Neural progenitor cell (in vitro differentiated cells): ENCODE data around the gene RPL32. TPM values are rescaled to one million over a fixed set of nuclear protein-coding genes. Genes with fewer than 3 reads are reported as not detected.

ENCODE experiments used
- DNase-seq: peaks from one replicate; pipeline ENCODE4 v3.0.0-alpha.2; 2016; ENCODE audit warnings: low spot score
- H2AFZ ChIP-seq: fragments of 200-600 bp; sonication (generic); replicated peaks from 2 replicates; pipeline ENCODE4 v1.6.1; 2016; ENCODE audit warnings: antibody characterized with exemption
- H3F3A ChIP-seq: fragments of 200-600 bp; sonication (generic); 2 replicates; pipeline ENCODE4 v1.6.1; 2016; ENCODE audit warnings: antibody characterized with exemption, low read depth
- H3K27ac ChIP-seq: fragments of 200-600 bp; sonication (generic); 2 replicates; pipeline ENCODE4 v1.5.1; 2016; ENCODE audit warnings: mild to moderate bottlenecking
- H3K27me3 ChIP-seq: fragments of 200-600 bp; sonication (generic); 2 replicates; pipeline ENCODE4 v1.6.1; 2016; ENCODE audit warnings: mild to moderate bottlenecking, moderate library complexity
- H3K36me3 ChIP-seq: fragments of 200-600 bp; sonication (generic); 2 replicates; pipeline ENCODE4 v1.5.1; 2016
- H3K4me1 ChIP-seq: fragments of 200-600 bp; sonication (generic); 2 replicates; pipeline ENCODE4 v1.6.1; 2016; ENCODE audit warnings: mixed run types
- H3K4me2 ChIP-seq: fragments of 200-600 bp; sonication (generic); 2 replicates; pipeline ENCODE4 v1.6.1; 2016
- H3K4me3 ChIP-seq: fragments of 200-600 bp; sonication (generic); 2 replicates; pipeline ENCODE4 v1.5.1; 2016
- H3K79me2 ChIP-seq: fragments of 200-600 bp; sonication (generic); 2 replicates; pipeline ENCODE4 v1.6.1; 2016; ENCODE audit warnings: low read depth
- H3K9ac ChIP-seq: fragments of 200-600 bp; sonication (generic); 2 replicates; pipeline ENCODE4 v1.6.1; 2016
- H3K9me3 ChIP-seq: fragments of 200-600 bp; sonication (generic); 2 replicates; pipeline ENCODE4 v1.5.1; 2016; ENCODE audit warnings: low read depth
- H4K20me1 ChIP-seq: fragments of 200-600 bp; sonication (generic); 2 replicates; pipeline ENCODE4 v1.6.1; 2016; ENCODE audit warnings: low read depth
- H3K27ac Mint-ChIP-seq: 3 replicates; pipeline ENCODE4 v1.8.0; 2021; ENCODE audit warnings: mixed read lengths
- H3K27me3 Mint-ChIP-seq: 2 replicates; pipeline ENCODE4 v1.8.0; 2022; ENCODE audit warnings: low read depth, mild to moderate bottlenecking, inconsistent platforms, moderate library complexity, mixed read lengths; ENCODE audit not compliant: insufficient read depth
- H3K36me3 Mint-ChIP-seq: 3 replicates; pipeline ENCODE4 v1.8.0; 2021; ENCODE audit warnings: mixed read lengths
- H3K4me1 Mint-ChIP-seq: 3 replicates; pipeline ENCODE4 v1.8.0; 2021; ENCODE audit warnings: mixed read lengths
- H3K4me3 Mint-ChIP-seq: 3 replicates; pipeline ENCODE4 v1.8.0; 2021; ENCODE audit warnings: mild to moderate bottlenecking, moderate library complexity, mixed read lengths
- H3K9me3 Mint-ChIP-seq: 3 replicates; pipeline ENCODE4 v1.8.0; 2020; ENCODE audit warnings: mixed read lengths
- CTCF ChIP-seq: fragments of 200-600 bp; sonication (generic); IDR thresholded peaks from 2 replicates; pipeline ENCODE4 v1.5.1; 2017; ENCODE audit warnings: antibody characterized with exemption, mild to moderate bottlenecking
- EZH2 ChIP-seq: fragments of 200-600 bp; sonication (generic); IDR thresholded peaks from 2 replicates; pipeline ENCODE4 v1.6.1; 2017; ENCODE audit warnings: antibody characterized with exemption, mild to moderate bottlenecking, moderate library complexity
- EZH2phosphoT487 ChIP-seq: fragments of 200-600 bp; sonication (generic); IDR thresholded peaks from 2 replicates; pipeline ENCODE4 v1.6.1; 2017; ENCODE audit warnings: antibody characterized with exemption
- total RNA-seq: library from RNA; depleted of rRNA; stranded (reverse); fragments of >200 nt; gene quantifications from 2 replicates; pipeline ENCODE4 v1.2.3, GENCODE V29; 2015; ENCODE audit warnings: low replicate concordance

The RPL32 gene
- total RNA-seq, 1 donor from 2014 or later, result 2,309 TPM

GRCh38 chr3:12797892-12798558 is 43.3 kb downstream of the RPL32 start:
- H3K4me1 ChIP-seq, result peaks cover 3% of the 10 kb centered on the region
- no peak overlapping the region for H3K4me2 ChIP-seq
- peaks cover 18% of the 10 kb centered on the region for H3K4me1 Mint-ChIP-seq
- H3K4me3 ChIP-seq, result no peak overlapping the region
- H3K79me2 ChIP-seq, result no peaks in the 10 kb centered on the region
- H4K20me1 ChIP-seq, result no peaks in the 10 kb centered on the region
- no peak overlapping the region for H2AFZ ChIP-seq
- no peak overlapping the region for H3K27ac ChIP-seq
- peaks cover 7% of the 10 kb centered on the region for H3K27me3 ChIP-seq
- no peaks in the 10 kb centered on the region for H3K36me3 ChIP-seq
- no peaks in the 10 kb centered on the region for H3K9me3 Mint-ChIP-seq
- no peaks in the 10 kb centered on the region for H3K9me3 ChIP-seq
- H3K9ac ChIP-seq, result no peak overlapping the region
- peak overlapping the region; percentile 89 for H3K4me3 Mint-ChIP-seq
- no peak overlapping the region for H3K27ac Mint-ChIP-seq
- H3K36me3 Mint-ChIP-seq, result peaks cover 2% of the 10 kb centered on the region
- TF ChIP-seq CTCF (no peak), EZH2 (no peak), EZH2phosphoT487 (no peak)
- H3K27me3 Mint-ChIP-seq, result peaks cover 7% of the 10 kb centered on the region
- no peak for DNase-seq
- peaks cover 18% of the 10 kb centered on the region for H3F3A ChIP-seq

- H3K27ac ChIP-seq, result no peak overlapping the region
- peak overlapping the region; percentile 77 for H2AFZ ChIP-seq
- peaks cover 3% of the 10 kb centered on the region for H3K4me1 ChIP-seq
- H3K27me3 ChIP-seq, result peaks cover 7% of the 10 kb centered on the region
- H3K36me3 ChIP-seq, result no peaks in the 10 kb centered on the region
- no peak for DNase-seq
- peak overlapping the region; percentile 78 for H3K4me2 ChIP-seq
- Mint-ChIP-seq H3K36me3 (no peaks in the 10 kb centered on the region), H3K4me1 (peaks cover 18% of the 10 kb centered on the region), H3K9me3 (no peaks in the 10 kb centered on the region), H3K27ac (peak overlapping the region; percentile 33), H3K4me3 (peak overlapping the region; percentile 89), H3K27me3 (peaks cover 7% of the 10 kb centered on the region)
- no peaks in the 10 kb centered on the region for H4K20me1 ChIP-seq
- TF ChIP-seq CTCF (no peak), EZH2 (no peak), EZH2phosphoT487 (no peak)
- H3F3A ChIP-seq, result peaks cover 18% of the 10 kb centered on the region
- H3K9ac ChIP-seq, result no peak overlapping the region
- H3K4me3 ChIP-seq, result peak overlapping the region; percentile 57
- H3K79me2 ChIP-seq, result no peaks in the 10 kb centered on the region
- no peaks in the 10 kb centered on the region for H3K9me3 ChIP-seq
Observed at GRCh38 chr3:12797124-12797891, 44.1 kb downstream of the RPL32 start.

- no peak within 1 kb of the TSS for H3K9ac ChIP-seq
- Mint-ChIP-seq H3K27ac (peak within 1 kb of the TSS; percentile 46), H3K27me3 (peaks cover 7% of the 10 kb centered on the region), H3K36me3 (no peaks in the 10 kb centered on the region), H3K9me3 (no peaks in the 10 kb centered on the region), H3K4me3 (peak within 1 kb of the TSS; percentile 89), H3K4me1 (peaks cover 18% of the 10 kb centered on the region)
- H3K4me3 ChIP-seq, result peak within 1 kb of the TSS; percentile 57
- H2AFZ ChIP-seq, result peak within 1 kb of the TSS; percentile 77
- peak; percentile 75 for DNase-seq
- H3K27ac ChIP-seq, result no peak within 1 kb of the TSS
- H3K79me2 ChIP-seq, result no peaks in the 10 kb centered on the region
- no peaks in the 10 kb centered on the region for H3K36me3 ChIP-seq
- H3F3A ChIP-seq, result peaks cover 18% of the 10 kb centered on the region
- peaks cover 3% of the 10 kb centered on the region for H3K4me1 ChIP-seq
- TF ChIP-seq EZH2phosphoT487 (no peak), EZH2 (no peak), CTCF (no peak)
- peaks cover 7% of the 10 kb centered on the region for H3K27me3 ChIP-seq
- no peaks in the 10 kb centered on the region for H4K20me1 ChIP-seq
- no peaks in the 10 kb centered on the region for H3K9me3 ChIP-seq
- H3K4me2 ChIP-seq, result peak within 1 kb of the TSS; percentile 78
Observed at GRCh38 chr3:12796171-12797123, 44.9 kb downstream of the RPL32 start, which contains the start of gene CAND2. TSS of gene CAND2 (plus strand) at chr3:12796680. CDS start at chr3:12796721, 41 bp downstream.
